ENCODE measurements around the gene SERPINB1. TPM values are rescaled to one million over a fixed set of nuclear protein-coding genes. Genes with fewer than 3 reads are reported as not detected.

SERPINB1 gene
- total RNA-seq, 1 experiment from 2014 or later = 18.4 TPM

DNA sequence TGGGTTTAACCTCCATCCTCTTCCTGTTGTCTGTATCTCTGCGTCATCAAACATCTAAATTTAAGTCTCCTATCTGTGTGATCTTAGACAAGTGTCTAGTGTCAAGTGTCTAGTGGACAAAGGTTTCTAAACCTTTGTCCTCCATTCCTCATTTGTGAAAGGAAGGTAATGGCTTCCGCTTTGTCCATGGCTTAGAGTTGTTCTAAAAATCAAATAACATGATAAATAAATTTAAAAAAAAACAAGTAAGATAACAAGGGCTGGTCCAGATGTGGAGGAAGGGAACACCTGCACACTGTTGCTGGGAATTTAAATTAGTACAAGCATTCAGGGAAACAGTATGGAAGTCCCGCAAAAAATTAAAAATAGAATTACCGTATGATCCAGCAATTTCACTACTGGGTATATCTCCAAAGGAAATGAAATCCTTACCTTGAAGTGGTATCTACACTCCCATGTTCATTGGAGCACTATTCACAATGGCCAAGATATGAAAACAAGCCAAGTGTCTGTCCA is 17.6 kb upstream of the SERPINB1 start:
- Histone ChIP-seq H4K91ac (ENCODE audit: insufficient read length, low read depth, low read length) (no peak overlapping the region), H3K56ac (ENCODE audit: insufficient read length, low read depth, low read length) (no peak overlapping the region), H4K20me1 (ENCODE audit: control insufficient read depth, insufficient read depth, insufficient read length) (no peaks in the 10 kb centered on the region), H3K9ac (ENCODE audit: extremely low read depth, insufficient read length, low read length) (no peak overlapping the region), H2BK12ac (ENCODE audit: insufficient read length, low read depth, low read length) (no peak overlapping the region), H3T11ph (ENCODE audit: low read length) (no peak overlapping the region), H3K23ac (ENCODE audit: insufficient read length, low read depth, low read length) (no peak overlapping the region), H3K18ac (ENCODE audit: insufficient read length, low read depth, low read length) (no peak overlapping the region), H3K14ac (ENCODE audit: insufficient read depth, low read length) (no peak overlapping the region), H2AK5ac (ENCODE audit: insufficient read length, low read length) (no peak overlapping the region), H3K79me1 (ENCODE audit: insufficient read depth, low read depth, low read length, poor library complexity, severe bottlenecking) (no peaks in the 10 kb centered on the region), H2BK20ac (ENCODE audit: low read depth, low read length, poor library complexity, severe bottlenecking) (no peak overlapping the region), H3K4me1 (ENCODE audit: insufficient read depth, low read length) (peaks cover 13% of the 10 kb centered on the region), H2BK15ac (ENCODE audit: low read depth, low read length) (no peak overlapping the region), H4K5ac (ENCODE audit: insufficient read length, low read depth, low read length) (no peak overlapping the region), H2BK5ac (ENCODE audit: insufficient read length, low read length) (no peak overlapping the region), H2AFZ (ENCODE audit: low read length) (no peak overlapping the region), H3K9me3 (ENCODE audit: control insufficient read depth, low read depth, low read length) (no peaks in the 10 kb centered on the region), H3K79me2 (ENCODE audit: insufficient read depth, low read length) (no peaks in the 10 kb centered on the region), H3K23me2 (ENCODE audit: insufficient read length, low read depth, low read length, poor library complexity, severe bottlenecking) (no peaks in the 10 kb centered on the region), H3K27me3 (ENCODE audit: insufficient read depth, low read length) (no peaks in the 10 kb centered on the region), H4K8ac (replicated peaks; ENCODE audit: insufficient read length, low read depth, low read length) (no peak overlapping the region), H3K4me2 (ENCODE audit: insufficient read depth, insufficient read length, low read length) (no peak overlapping the region), H2BK120ac (ENCODE audit: low read depth, low read length, poor library complexity, severe bottlenecking) (no peak overlapping the region), H3K27ac (ENCODE audit: insufficient read length, low read depth, low read length) (no peak overlapping the region), H3K4ac (ENCODE audit: low read depth, low read length) (no peak overlapping the region)
- WGBS (ENCODE audit: extremely low coverage, insufficient read length, low lambda C conversion rate) = no CpG with 5 or more reads among the region's 4 CpGs
- TF ChIP-seq, protein P1, sequence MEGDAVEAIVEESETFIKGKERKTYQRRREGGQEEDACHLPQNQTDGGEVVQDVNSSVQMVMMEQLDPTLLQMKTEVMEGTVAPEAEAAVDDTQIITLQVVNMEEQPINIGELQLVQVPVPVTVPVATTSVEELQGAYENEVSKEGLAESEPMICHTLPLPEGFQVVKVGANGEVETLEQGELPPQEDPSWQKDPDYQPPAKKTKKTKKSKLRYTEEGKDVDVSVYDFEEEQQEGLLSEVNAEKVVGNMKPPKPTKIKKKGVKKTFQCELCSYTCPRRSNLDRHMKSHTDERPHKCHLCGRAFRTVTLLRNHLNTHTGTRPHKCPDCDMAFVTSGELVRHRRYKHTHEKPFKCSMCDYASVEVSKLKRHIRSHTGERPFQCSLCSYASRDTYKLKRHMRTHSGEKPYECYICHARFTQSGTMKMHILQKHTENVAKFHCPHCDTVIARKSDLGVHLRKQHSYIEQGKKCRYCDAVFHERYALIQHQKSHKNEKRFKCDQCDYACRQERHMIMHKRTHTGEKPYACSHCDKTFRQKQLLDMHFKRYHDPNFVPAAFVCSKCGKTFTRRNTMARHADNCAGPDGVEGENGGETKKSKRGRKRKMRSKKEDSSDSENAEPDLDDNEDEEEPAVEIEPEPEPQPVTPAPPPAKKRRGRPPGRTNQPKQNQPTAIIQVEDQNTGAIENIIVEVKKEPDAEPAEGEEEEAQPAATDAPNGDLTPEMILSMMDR (conservative IDR thresholded peaks at IDR 0.05) = no peak
- Mint-ChIP-seq H3K27ac (peak overlapping the region in 1 of 3 experiments; percentile 24; a peak in 2 of 7 replicates), H3K4me3 (no peak overlapping the region), H3K9me3 (no peaks in the 10 kb centered on the region; a peak in 2 of 5 replicates), H3K27me3 (ENCODE audit: low read depth) (no peaks in the 10 kb centered on the region), H3K4me1 (peaks cover 46 to 48% of the 10 kb centered on the region in 2 experiments), H3K36me3 (ENCODE audit: insufficient read depth in 1 of 3, low read depth in 3 of 3) (0 out of 7 replicates have a peak, but pooled peaks cover 0 to 4% (median 0%) of the 10 kb centered on the region in 3 experiments)
- no peak for DNase-seq
